OCI-LY3 (cell line): ENCODE results near the gene TRIM47.

Experiments
- CTCF ChIP-seq: fragments of 200-600, 300-600 bp; sonication (generic); IDR thresholded peaks from 2 replicates; pipeline ENCODE4 v1.5.1; 2014; ENCODE audit warnings: antibody characterized with exemption, low read length, low read depth
- EZH2phosphoT487 ChIP-seq: fragments of 200-600 bp; shearing (Covaris generic); IDR thresholded peaks from 2 replicates; pipeline ENCODE4 v1.6.1; 2018; ENCODE audit warnings: antibody characterized with exemption, mixed run types, low read depth

- TF ChIP-seq CTCF: no peak
- no peak for TF ChIP-seq EZH2phosphoT487
Measured at GRCh38 chr17:75897160-75898019, 19.0 kb upstream of the TRIM47 start.
